GM20431 (cell line): ENCODE results near the gene TTC3.
"Not testable (repeated sequence)": the region's sequence is repeated elsewhere in the genome, so short reads cannot be mapped to it uniquely, and the experiment has no call there.

Experiments
- in situ Hi-C: fragments of 300-500 bp; cut with MseI, MboI; formaldehyde crosslinking; loops from one replicate; pipeline ENCODE4 v1.15.0; 2020; ENCODE audit warnings: low sequenced_read_pairs; ENCODE audit not compliant: unreplicated experiment

The TTC3 gene

GRCh38 chr21:37085726-37086125 is 12.7 kb downstream of the TTC3 start:
- in situ Hi-C loops: no loop called here

- in situ Hi-C loops: no loop called here
Observed at GRCh38 chr21:37087188-37087587, 14.1 kb downstream of the TTC3 start.

GRCh38 chr21:37088186-37088735 is 15.2 kb downstream of the TTC3 start:
- in situ Hi-C loops: no loop called here

GRCh38 chr21:37093977-37094376 is 20.9 kb downstream of the TTC3 start:
- in situ Hi-C loops: no loop called here

- in situ Hi-C loops: no loop called here
Observed at GRCh38 chr21:37095821-37096220, 22.8 kb downstream of the TTC3 start.

- in situ Hi-C loops: no loop called here
Observed at GRCh38 chr21:37098751-37099150, 25.7 kb downstream of the TTC3 start.

- in situ Hi-C loops: no loop called here
Observed at GRCh38 chr21:37100316-37100715, 27.3 kb downstream of the TTC3 start.

- in situ Hi-C loops: no loop called here
Observed at GRCh38 chr21:37101384-37101783, 28.3 kb downstream of the TTC3 start.

- in situ Hi-C loops: not testable (repeated sequence)
Observed at GRCh38 chr21:37102746-37103145, 29.7 kb downstream of the TTC3 start.

GRCh38 chr21:37106998-37107397 is 33.9 kb downstream of the TTC3 start:
- in situ Hi-C loops: no loop called here

- in situ Hi-C loops: not testable (repeated sequence)
Observed at GRCh38 chr21:37111029-37111428, 38.0 kb downstream of the TTC3 start.

GRCh38 chr21:37114301-37114700 is 41.2 kb downstream of the TTC3 start:
- in situ Hi-C loops: not testable (repeated sequence)

GRCh38 chr21:37116459-37116858 is 43.4 kb downstream of the TTC3 start:
- in situ Hi-C loops: not testable (repeated sequence)

GRCh38 chr21:37117204-37117603 is 44.1 kb downstream of the TTC3 start:
- in situ Hi-C loops: no loop called here

GRCh38 chr21:37118187-37118826 is 45.3 kb downstream of the TTC3 start:
- in situ Hi-C loops: no loop called here

- in situ Hi-C loops: no loop called here
Observed at GRCh38 chr21:37119421-37120218, 46.6 kb downstream of the TTC3 start.

- in situ Hi-C loops: no loop called here
Observed at GRCh38 chr21:37128076-37128475, 55.0 kb downstream of the TTC3 start.

GRCh38 chr21:37130971-37131370 is 57.9 kb downstream of the TTC3 start:
- in situ Hi-C loops: no loop called here

GRCh38 chr21:37136261-37136660 is 63.2 kb downstream of the TTC3 start:
- in situ Hi-C loops: no loop called here

GRCh38 chr21:37136744-37137143 is 63.7 kb downstream of the TTC3 start:
- in situ Hi-C loops: no loop called here

GRCh38 chr21:37139154-37139553 is 66.1 kb downstream of the TTC3 start:
- in situ Hi-C loops: no loop called here
